ENCODE results near the gene MSANTD2. TPM values are rescaled to one million over a fixed set of nuclear protein-coding genes. Genes with fewer than 3 reads are reported as not detected.

The MSANTD2 gene
- total RNA-seq, 1 donor from 2014 or later = 18.7 TPM

DNA sequence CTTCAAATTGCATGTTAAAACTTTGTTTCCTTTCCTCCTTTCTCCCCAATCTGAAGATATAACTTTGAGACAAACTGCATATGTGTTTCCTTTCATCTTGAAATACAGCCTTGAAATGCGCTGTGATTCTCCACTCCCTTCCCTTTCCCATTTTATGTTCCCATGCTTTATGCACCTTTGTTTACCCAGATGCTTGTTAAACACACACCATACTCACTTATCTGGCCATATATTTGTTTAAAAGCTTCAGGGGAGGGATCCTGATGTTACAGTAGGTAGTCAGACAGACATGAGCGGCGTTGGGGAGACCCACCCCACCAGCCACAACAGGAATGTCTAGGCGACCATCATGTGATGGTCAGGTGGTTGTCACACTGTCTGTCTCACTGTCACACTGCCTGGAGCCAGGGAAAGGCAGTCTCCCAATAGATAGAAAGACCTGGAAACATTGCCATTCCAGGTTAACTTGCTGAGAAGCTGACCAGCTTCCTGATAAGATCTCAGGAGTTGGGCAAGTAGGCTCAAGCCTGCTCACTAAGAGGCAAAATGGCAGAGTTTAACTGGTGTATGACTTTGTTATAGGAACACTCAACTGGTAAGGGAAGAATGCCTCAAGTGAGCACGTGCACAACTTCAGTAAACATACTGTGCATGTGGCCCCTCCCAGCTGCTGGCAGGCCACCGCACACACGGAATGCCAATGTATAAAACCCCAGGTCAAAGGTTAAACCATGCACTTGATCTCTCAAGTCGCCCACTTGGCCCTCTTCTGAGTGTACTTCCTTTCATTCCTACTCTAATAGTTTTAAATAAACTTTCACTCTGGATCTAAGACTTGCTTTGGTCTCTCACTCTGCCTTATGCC is 23.5 kb upstream of the MSANTD2 start:
- Mint-ChIP-seq H3K27ac (ENCODE audit: unreplicated experiment) (no peak overlapping the region), H3K9me3 (ENCODE audit: unreplicated experiment) (no peaks in the 10 kb centered on the region), H3K4me1 (ENCODE audit: low read depth, unreplicated experiment) (no peaks in the 10 kb centered on the region), H3K4me3 (ENCODE audit: unreplicated experiment) (no peak overlapping the region), H3K27me3 (ENCODE audit: low read depth, unreplicated experiment) (peaks cover 28% of the 10 kb centered on the region), H3K36me3 (ENCODE audit: low read depth, unreplicated experiment) (no peaks in the 10 kb centered on the region)
- Histone ChIP-seq H4K20me1 (ENCODE audit: insufficient read depth, low read length) (no peaks in the 10 kb centered on the region), H3K9me3 (ENCODE audit: insufficient read depth, low read depth, low read length) (peaks cover 3% of the 10 kb centered on the region), H3K27ac (ENCODE audit: low read depth, low read length) (no peak overlapping the region), H3K4me1 (ENCODE audit: insufficient read depth, low read length) (no peaks in the 10 kb centered on the region), H3K4me3 (ENCODE audit: insufficient read depth, low read depth, low read length) (no peak overlapping the region), H3K27me3 (ENCODE audit: insufficient read depth, low read length) (peaks cover 29% of the 10 kb centered on the region), H2AFZ (ENCODE audit: low read depth, low read length) (no peak overlapping the region), H3K36me3 (ENCODE audit: insufficient read depth, low read length) (no peaks in the 10 kb centered on the region), H3K79me2 (ENCODE audit: insufficient read depth, low read length) (no peaks in the 10 kb centered on the region), H3K4me2 (ENCODE audit: low read length) (no peak overlapping the region), H3K9ac (ENCODE audit: low read length) (no peak overlapping the region)
- TF ChIP-seq, protein P1, sequence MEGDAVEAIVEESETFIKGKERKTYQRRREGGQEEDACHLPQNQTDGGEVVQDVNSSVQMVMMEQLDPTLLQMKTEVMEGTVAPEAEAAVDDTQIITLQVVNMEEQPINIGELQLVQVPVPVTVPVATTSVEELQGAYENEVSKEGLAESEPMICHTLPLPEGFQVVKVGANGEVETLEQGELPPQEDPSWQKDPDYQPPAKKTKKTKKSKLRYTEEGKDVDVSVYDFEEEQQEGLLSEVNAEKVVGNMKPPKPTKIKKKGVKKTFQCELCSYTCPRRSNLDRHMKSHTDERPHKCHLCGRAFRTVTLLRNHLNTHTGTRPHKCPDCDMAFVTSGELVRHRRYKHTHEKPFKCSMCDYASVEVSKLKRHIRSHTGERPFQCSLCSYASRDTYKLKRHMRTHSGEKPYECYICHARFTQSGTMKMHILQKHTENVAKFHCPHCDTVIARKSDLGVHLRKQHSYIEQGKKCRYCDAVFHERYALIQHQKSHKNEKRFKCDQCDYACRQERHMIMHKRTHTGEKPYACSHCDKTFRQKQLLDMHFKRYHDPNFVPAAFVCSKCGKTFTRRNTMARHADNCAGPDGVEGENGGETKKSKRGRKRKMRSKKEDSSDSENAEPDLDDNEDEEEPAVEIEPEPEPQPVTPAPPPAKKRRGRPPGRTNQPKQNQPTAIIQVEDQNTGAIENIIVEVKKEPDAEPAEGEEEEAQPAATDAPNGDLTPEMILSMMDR (IDR thresholded peaks at IDR 0.05; ENCODE audit: insufficient read depth, low read depth, low read length) = no peak
- no peak for TF ChIP-seq EZH2 (IDR thresholded peaks at IDR 0.05; ENCODE audit: insufficient read depth, low read length)
- DNase-seq (ENCODE audit: low read depth) (no peak), FAIRE-seq (no peak)

DNA sequence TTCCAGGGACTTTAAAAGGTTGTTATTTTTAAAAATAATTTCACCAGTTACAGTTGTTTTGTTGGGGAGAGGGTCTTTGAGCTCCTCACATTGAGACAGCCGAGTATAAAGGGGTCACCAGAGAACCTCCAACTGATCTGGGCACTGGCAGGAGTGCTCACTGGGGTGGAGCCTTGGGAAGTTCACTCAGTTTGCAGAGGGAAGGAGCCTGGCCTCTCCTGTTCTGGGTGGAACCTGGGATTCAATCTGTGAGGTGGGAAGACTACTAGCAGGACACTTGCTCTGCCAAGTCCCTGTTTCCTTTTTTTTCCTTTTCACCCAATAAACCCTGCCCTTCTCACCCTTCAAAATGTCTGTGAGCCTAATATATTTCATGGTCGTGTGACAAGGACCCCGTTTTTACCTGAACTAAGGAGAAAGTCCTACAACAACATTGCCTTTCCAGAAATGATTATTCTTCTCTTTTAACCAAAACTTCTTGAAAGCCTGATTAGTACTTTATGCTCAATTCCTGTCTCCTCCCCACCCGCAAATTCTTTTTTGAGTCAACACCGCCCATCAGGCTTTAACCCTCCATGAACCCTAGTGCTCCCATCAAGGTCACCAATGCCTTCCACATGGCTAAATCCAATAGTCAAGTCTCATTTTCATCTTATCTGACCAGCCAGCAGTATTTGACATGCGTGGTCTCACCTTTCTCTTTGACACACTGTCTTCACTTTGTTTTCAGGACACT is 22.0 kb upstream of the MSANTD2 start:
- Mint-ChIP-seq H3K4me1 (ENCODE audit: low read depth, unreplicated experiment) (no peaks in the 10 kb centered on the region), H3K4me3 (ENCODE audit: unreplicated experiment) (no peak overlapping the region), H3K9me3 (ENCODE audit: unreplicated experiment) (peaks cover 6% of the 10 kb centered on the region), H3K27me3 (ENCODE audit: low read depth, unreplicated experiment) (peaks cover 39% of the 10 kb centered on the region), H3K36me3 (ENCODE audit: low read depth, unreplicated experiment) (no peaks in the 10 kb centered on the region), H3K27ac (ENCODE audit: unreplicated experiment) (no peak overlapping the region)
- Histone ChIP-seq H3K4me2 (ENCODE audit: low read length) (no peak overlapping the region), H3K36me3 (ENCODE audit: insufficient read depth, low read length) (no peaks in the 10 kb centered on the region), H3K9ac (ENCODE audit: low read length) (no peak overlapping the region), H3K27ac (ENCODE audit: low read depth, low read length) (no peak overlapping the region), H3K79me2 (ENCODE audit: insufficient read depth, low read length) (no peaks in the 10 kb centered on the region), H3K4me3 (ENCODE audit: insufficient read depth, low read depth, low read length) (no peak overlapping the region), H3K9me3 (ENCODE audit: insufficient read depth, low read depth, low read length) (peaks cover 3% of the 10 kb centered on the region), H3K27me3 (ENCODE audit: insufficient read depth, low read length) (peaks cover 33% of the 10 kb centered on the region), H4K20me1 (ENCODE audit: insufficient read depth, low read length) (no peaks in the 10 kb centered on the region), H2AFZ (ENCODE audit: low read depth, low read length) (no peak overlapping the region), H3K4me1 (ENCODE audit: insufficient read depth, low read length) (no peaks in the 10 kb centered on the region)
- TF ChIP-seq EZH2 (IDR thresholded peaks at IDR 0.05; ENCODE audit: insufficient read depth, low read length) = no peak
- TF ChIP-seq, protein P1 (IDR thresholded peaks at IDR 0.05; ENCODE audit: insufficient read depth, low read depth, low read length) = no peak
- DNase-seq (ENCODE audit: low read depth) = no peak
- FAIRE-seq = no peak
